ENCODE results near the gene TMEM140. TPM values are rescaled to one million over a fixed set of nuclear protein-coding genes. Genes with fewer than 3 reads are reported as not detected.
"Not testable (repeated sequence)": the region's sequence is repeated elsewhere in the genome, so short reads cannot be mapped to it uniquely, and the experiment has no call there.

Gene TMEM140
- total and polyA plus RNA-seq, 2 experiments from 2014 or later = 1.6 to 6.1 TPM

GRCh38 chr7:135208102-135208793 is 60.4 kb downstream of the TMEM140 start:
- Histone ChIP-seq H3K9ac (no peak overlapping the region), H3K36me3 (ENCODE audit: low read depth) (peaks cover 5% of the 10 kb centered on the region; the same call in 1 of the 2 replicates), H2AFZ (no peak overlapping the region), H3K9me2 (ENCODE audit: insufficient read depth) (no peaks in the 10 kb centered on the region), H3F3A (ENCODE audit: insufficient read depth) (peaks cover 4% of the 10 kb centered on the region), H4K20me1 (ENCODE audit: insufficient read depth) (no peaks in the 10 kb centered on the region), H3K27ac (no peak overlapping the region), H3K4me3 (no peak overlapping the region), H3K9me3 (ENCODE audit: low read depth) (no peaks in the 10 kb centered on the region), H3K4me2 (ENCODE audit: unreplicated experiment) (no peak overlapping the region), H3K4me1 (ENCODE audit: insufficient read depth) (no peaks in the 10 kb centered on the region; the same call in 1 of the 2 replicates), H3K79me2 (ENCODE audit: insufficient read depth) (peaks cover 9% of the 10 kb centered on the region; the same call in 1 of the 2 replicates), H3K27me3 (replicated peaks; ENCODE audit: insufficient read depth) (no peaks in the 10 kb centered on the region)
- TF ChIP-seq EZH2 (IDR thresholded peaks at IDR 0.05; ENCODE audit: insufficient read depth, poor library complexity, severe bottlenecking) (no peak), EZH2phosphoT487 (IDR thresholded peaks at IDR 0.05; ENCODE audit: insufficient read depth, low read depth) (no peak)
- whole genome bisulfite sequencing, 2 experiments (ENCODE audit: low coverage in 1 of 2, low lambda C conversion rate in 2 of 2, missing lambda C conversion rate in 2 of 2) = 82% methylated on average over 6 of the region's 6 CpGs
- no peak for DNase-seq
- in situ Hi-C loops (cut with MboI) = no loop called here

DNA sequence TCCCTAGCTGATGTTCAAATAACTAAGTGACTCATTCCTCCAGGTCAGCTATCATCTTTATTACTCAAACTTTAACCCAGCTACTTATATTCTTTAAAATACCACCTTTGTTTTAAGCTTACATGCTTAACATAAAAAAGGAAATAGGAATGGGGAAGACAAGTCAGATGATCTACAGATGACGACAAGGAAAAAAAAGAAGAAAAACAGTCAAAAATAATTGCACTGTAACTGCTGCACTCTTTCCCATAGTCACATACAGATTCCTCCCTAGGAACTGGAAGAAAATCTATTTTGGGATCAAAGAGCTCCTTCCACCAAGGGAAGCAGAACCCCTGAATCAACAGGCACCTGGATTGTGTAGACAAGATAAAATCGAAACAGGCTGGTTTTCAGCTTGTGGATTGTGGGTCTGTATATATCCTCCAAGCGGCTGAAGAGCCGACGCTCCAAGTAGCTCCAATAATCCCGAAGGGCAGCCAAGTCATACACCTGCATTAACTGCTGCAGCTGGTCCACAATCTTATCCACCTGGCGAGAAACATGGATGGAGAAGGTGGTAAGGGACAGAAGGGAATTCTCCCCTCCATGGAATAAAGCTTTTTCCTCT is 61.5 kb downstream of the TMEM140 start:
- no peaks in the 10 kb centered on the region for H3K27me3 ChIP-seq (replicated peaks; ENCODE audit: insufficient read depth)
- DNase-seq = no peak
- no peak overlapping the region for H3K4me2 ChIP-seq (ENCODE audit: unreplicated experiment)
- H3K4me1 ChIP-seq (ENCODE audit: insufficient read depth) = no peaks in the 10 kb centered on the region; the same call in 1 of the 2 replicates
- H3K9ac ChIP-seq = no peak overlapping the region
- no peak overlapping the region for H3K4me3 ChIP-seq
- H3K79me2 ChIP-seq (ENCODE audit: insufficient read depth) = peaks cover 9% of the 10 kb centered on the region; the same call in 1 of the 2 replicates
- no peaks in the 10 kb centered on the region; the same call in 1 of the 2 replicates for H3K36me3 ChIP-seq (ENCODE audit: low read depth)
- TF ChIP-seq EZH2 (IDR thresholded peaks at IDR 0.05; ENCODE audit: insufficient read depth, poor library complexity, severe bottlenecking) (no peak), EZH2phosphoT487 (IDR thresholded peaks at IDR 0.05; ENCODE audit: insufficient read depth, low read depth) (no peak)
- no peaks in the 10 kb centered on the region for H3K9me2 ChIP-seq (ENCODE audit: insufficient read depth)
- H2AFZ ChIP-seq = no peak overlapping the region
- no peaks in the 10 kb centered on the region for H4K20me1 ChIP-seq (ENCODE audit: insufficient read depth)
- WGBS, 2 experiments (ENCODE audit: low coverage in 1 of 2, low lambda C conversion rate in 2 of 2, missing lambda C conversion rate in 2 of 2) = 89% methylated on average over 7 of the region's 7 CpGs
- no peak overlapping the region for H3K27ac ChIP-seq
- H3F3A ChIP-seq (ENCODE audit: insufficient read depth) = peaks cover 4% of the 10 kb centered on the region
- in situ Hi-C loops (cut with MboI) = no loop called here
- H3K9me3 ChIP-seq (ENCODE audit: low read depth) = no peaks in the 10 kb centered on the region

- TF ChIP-seq EZH2phosphoT487 (IDR thresholded peaks at IDR 0.05; ENCODE audit: insufficient read depth, low read depth) = no peak
- no peak for TF ChIP-seq EZH2 (IDR thresholded peaks at IDR 0.05; ENCODE audit: insufficient read depth, poor library complexity, severe bottlenecking)
- Histone ChIP-seq H3F3A (ENCODE audit: insufficient read depth) (peaks cover 4% of the 10 kb centered on the region), H3K4me1 (ENCODE audit: insufficient read depth) (no peaks in the 10 kb centered on the region; the same call in 1 of the 2 replicates), H3K4me3 (peak overlapping the region; percentile 89), H3K9ac (peak overlapping the region; percentile 87), H3K9me3 (ENCODE audit: low read depth) (no peaks in the 10 kb centered on the region), H4K20me1 (ENCODE audit: insufficient read depth) (no peaks in the 10 kb centered on the region), H3K79me2 (ENCODE audit: insufficient read depth) (peaks cover 9% of the 10 kb centered on the region; the same call in 1 of the 2 replicates), H3K9me2 (ENCODE audit: insufficient read depth) (no peaks in the 10 kb centered on the region), H3K27me3 (replicated peaks; ENCODE audit: insufficient read depth) (no peaks in the 10 kb centered on the region), H2AFZ (peak overlapping the region; percentile 96), H3K36me3 (ENCODE audit: low read depth) (no peaks in the 10 kb centered on the region; the same call in 1 of the 2 replicates), H3K27ac (peak overlapping the region; percentile 52), H3K4me2 (ENCODE audit: unreplicated experiment) (peak overlapping the region; percentile 87)
- 2% methylated on average over 12 to 13 of the region's 13 CpGs for WGBS, 2 experiments (ENCODE audit: low coverage in 1 of 2, low lambda C conversion rate in 2 of 2, missing lambda C conversion rate in 2 of 2)
- peak; percentile 52 for DNase-seq
- in situ Hi-C loops (cut with MboI) = no loop called here
Observed at GRCh38 chr7:135210888-135211178, 63.0 kb downstream of the TMEM140 start.

GRCh38 chr7:135211179-135211945 is 63.5 kb downstream of the TMEM140 start, which contains the start of gene WDR91:
Gene WDR91 (minus strand): TSS chr7:135211526. CDS start chr7:135211502, 24 bp downstream.
- peak within 1 kb of the TSS; percentile 98 for H2AFZ ChIP-seq
- peak within 1 kb of the TSS; percentile 100 for H3K4me2 ChIP-seq (ENCODE audit: unreplicated experiment)
- no peaks in the 10 kb centered on the region for H3K9me2 ChIP-seq (ENCODE audit: insufficient read depth)
- H3K4me3 ChIP-seq = peak within 1 kb of the TSS; percentile 89
- no peaks in the 10 kb centered on the region for H3K9me3 ChIP-seq (ENCODE audit: low read depth)
- no peaks in the 10 kb centered on the region for H3K36me3 ChIP-seq (ENCODE audit: low read depth)
- H4K20me1 ChIP-seq (ENCODE audit: insufficient read depth) = no peaks in the 10 kb centered on the region
- DNase-seq = peak; percentile 97
- in situ Hi-C loops (cut with MboI) = no loop called here
- 0 to 1% methylated on average over 39 to 62 of the region's 82 CpGs for WGBS, 2 experiments (ENCODE audit: low coverage in 1 of 2, low lambda C conversion rate in 2 of 2, missing lambda C conversion rate in 2 of 2)
- H3K27me3 ChIP-seq (replicated peaks; ENCODE audit: insufficient read depth) = no peaks in the 10 kb centered on the region
- H3K27ac ChIP-seq = peak within 1 kb of the TSS; percentile 81
- TF ChIP-seq EZH2 (IDR thresholded peaks at IDR 0.05; ENCODE audit: insufficient read depth, poor library complexity, severe bottlenecking) (no peak), EZH2phosphoT487 (IDR thresholded peaks at IDR 0.05; ENCODE audit: insufficient read depth, low read depth) (no peak)
- no peaks in the 10 kb centered on the region; the same call in 1 of the 2 replicates for H3K4me1 ChIP-seq (ENCODE audit: insufficient read depth)
- H3K79me2 ChIP-seq (ENCODE audit: insufficient read depth) = peaks cover 9% of the 10 kb centered on the region; the same call in 1 of the 2 replicates
- peak within 1 kb of the TSS; percentile 87 for H3K9ac ChIP-seq
- peaks cover 4% of the 10 kb centered on the region for H3F3A ChIP-seq (ENCODE audit: insufficient read depth)

DNA sequence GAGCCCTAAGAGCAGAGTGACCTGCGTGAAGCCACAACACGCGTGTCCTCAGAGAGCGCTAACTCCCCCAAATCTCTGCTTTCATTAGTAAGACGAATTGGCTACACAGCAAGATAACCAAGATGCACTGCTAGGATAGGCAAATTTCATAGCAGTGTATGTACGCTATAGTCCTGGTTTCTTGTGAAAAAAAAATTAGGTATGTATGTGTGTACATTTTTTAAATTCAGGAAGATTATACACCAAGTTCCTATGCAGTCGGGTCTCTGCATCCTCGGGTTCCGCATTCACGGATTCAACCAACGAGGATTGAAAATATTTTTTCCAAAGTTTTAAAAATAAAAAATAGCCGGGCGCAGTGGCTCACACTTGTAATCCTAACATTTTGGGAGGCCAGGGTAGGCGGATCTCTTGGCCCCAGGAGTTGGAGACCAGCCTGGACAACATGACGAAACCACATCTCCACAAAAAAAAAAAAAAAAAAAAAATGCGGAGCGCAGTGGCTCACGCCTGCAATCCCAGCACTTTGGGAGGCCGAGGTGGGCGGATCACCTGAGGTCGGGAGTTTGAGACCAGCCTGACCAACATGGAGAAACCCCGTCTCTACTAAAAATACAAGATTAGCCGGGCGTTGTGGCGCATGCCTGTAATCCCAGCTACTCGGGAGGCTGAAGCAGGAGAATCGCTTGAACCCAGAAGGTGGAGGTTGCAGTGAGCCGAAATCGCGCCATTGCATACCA is 64.2 kb downstream of the TMEM140 start:
- DNase-seq = peak; percentile 79
- Histone ChIP-seq H3K4me3 (peak overlapping the region; percentile 89), H3K4me2 (ENCODE audit: unreplicated experiment) (peak overlapping the region; percentile 100), H2AFZ (peak overlapping the region; percentile 98), H3K9ac (peak overlapping the region; percentile 87), H3K27ac (peak overlapping the region; percentile 81)
- 12 to 16% methylated on average over 26 to 30 of the region's 30 CpGs for WGBS, 2 experiments (ENCODE audit: low coverage in 1 of 2, low lambda C conversion rate in 2 of 2, missing lambda C conversion rate in 2 of 2)
- H3K4me1 ChIP-seq (ENCODE audit: insufficient read depth); in situ Hi-C loops (cut with MboI); H4K20me1 ChIP-seq (ENCODE audit: insufficient read depth); H3F3A ChIP-seq (ENCODE audit: insufficient read depth); H3K9me2 ChIP-seq (ENCODE audit: insufficient read depth); H3K36me3 ChIP-seq (ENCODE audit: low read depth); H3K9me3 ChIP-seq (ENCODE audit: low read depth); H3K27me3 ChIP-seq (replicated peaks; ENCODE audit: insufficient read depth); H3K79me2 ChIP-seq (ENCODE audit: insufficient read depth): not testable (repeated sequence)

All from GM23248 (cell line).